Epithelial cell of umbilical artery (primary cell): ENCODE measurements around the gene OR10H1. TPM values are rescaled to one million over a fixed set of nuclear protein-coding genes. Genes with fewer than 3 reads are reported as not detected.

Experiments
- total RNA-seq: library from RNA; depleted of rRNA; stranded (reverse); fragments of >200 nt; gene quantifications from 2 replicates; pipeline ENCODE4 v1.2.3, GENCODE V29; 2014

OR10H1 gene, protein sequence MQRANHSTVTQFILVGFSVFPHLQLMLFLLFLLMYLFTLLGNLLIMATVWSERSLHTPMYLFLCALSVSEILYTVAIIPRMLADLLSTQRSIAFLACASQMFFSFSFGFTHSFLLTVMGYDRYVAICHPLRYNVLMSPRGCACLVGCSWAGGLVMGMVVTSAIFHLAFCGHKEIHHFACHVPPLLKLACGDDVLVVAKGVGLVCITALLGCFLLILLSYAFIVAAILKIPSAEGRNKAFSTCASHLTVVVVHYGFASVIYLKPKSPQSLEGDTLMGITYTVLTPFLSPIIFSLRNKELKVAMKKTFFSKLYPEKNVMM
- total RNA-seq: not detected in 2 replicates

GRCh38 chr19:15815306-15815705 lies at the start of gene OR10H1:
Gene OR10H1, minus strand, starts transcription at chr19:15815664. Its CDS starts 7,627 bp downstream, at chr19:15808037.

GRCh38 chr19:15787611-15788155 lies 27.8 kb downstream of the OR10H1 start, which contains the start of gene OR10H5:
Gene OR10H5, plus strand, starts transcription at chr19:15787661. Its CDS starts 6,388 bp downstream, at chr19:15794049.

Other genes with a start within 250 kb of the OR10H1 start
- gene CYP4F8, start 200.4 kb downstream of the OR10H1 start, total RNA-seq: not detected in 2 replicates
- gene CYP4F3, start 174.8 kb downstream of the OR10H1 start, total RNA-seq: not detected in 2 replicates
- not detected in 2 replicates for gene CYP4F12, start 142.6 kb downstream of the OR10H1 start, total RNA-seq
- gene OR10H2, start 87.6 kb downstream of the OR10H1 start, total RNA-seq: not detected in 2 replicates
- gene OR10H3, start 77.7 kb downstream of the OR10H1 start, total RNA-seq: not detected in 2 replicates
- gene OR10H5, start 28.0 kb downstream of the OR10H1 start, total RNA-seq: not detected in 2 replicates
- gene CYP4F2, start 82.4 kb upstream of the OR10H1 start, total RNA-seq: not detected in 2 replicates
- not detected in 2 replicates for gene CYP4F11, start 118.9 kb upstream of the OR10H1 start, total RNA-seq
- not detected in 2 replicates for gene OR10H4, start 133.3 kb upstream of the OR10H1 start, total RNA-seq